Glomerular visceral epithelial cell (primary cell): ENCODE data around the gene MTCP1.
A peak's percentile ranks its signal among the peaks of the same experiment; 100 is the strongest.

Experiments
- DNase-seq: peaks from one replicate; pipeline ENCODE4 v3.0.0-alpha.2; 2016; ENCODE audit errors: extremely low spot score

The MTCP1 gene

GRCh38 chrX:155070975-155071693 is at the start of gene MTCP1, which contains the start of the genes BRCC3 and CMC4:
MTCP1 (minus strand) TSS chrX:155071136; CDS start chrX:155066010, 5,126 bp downstream.
BRCC3 (plus strand) TSS chrX:155071508; CDS start chrX:155071528, 20 bp downstream.
CMC4 (minus strand) TSS chrX:155071136; CDS start chrX:155064023, 7,113 bp downstream.
- peak; percentile 86 for DNase-seq

GRCh38 chrX:155115174-155115819 is 44.4 kb upstream of the MTCP1 start:
- no peak for DNase-seq

DNA sequence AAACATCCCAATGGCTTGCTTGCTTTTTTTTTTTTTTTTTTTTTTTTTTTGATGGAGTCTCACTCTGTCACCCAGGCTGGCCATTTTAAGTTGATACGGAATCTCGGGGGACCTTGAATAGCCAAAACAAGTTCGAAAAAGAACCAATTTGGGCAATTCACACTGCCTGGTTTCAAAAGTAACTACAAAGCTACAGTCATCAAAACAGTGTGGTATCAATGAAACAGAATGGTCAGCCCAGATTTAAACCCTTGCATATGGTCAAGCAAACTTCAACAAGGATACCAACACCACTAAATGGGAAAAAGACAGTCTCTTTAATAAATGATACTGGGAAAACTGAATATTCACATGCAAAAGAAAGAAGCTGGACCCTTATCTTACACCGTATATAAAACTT is 42.2 kb upstream of the MTCP1 start:
- no peak for DNase-seq

- no peak for DNase-seq
Observed at GRCh38 chrX:155112171-155112570, 41.2 kb upstream of the MTCP1 start.

GRCh38 chrX:155108427-155108826 is 37.5 kb upstream of the MTCP1 start:
- no peak for DNase-seq

- no peak for DNase-seq
Observed at GRCh38 chrX:155105919-155106318, 35.0 kb upstream of the MTCP1 start.

- DNase-seq: peak; percentile 2
Observed at GRCh38 chrX:155094468-155095061, 23.6 kb upstream of the MTCP1 start.

GRCh38 chrX:155086961-155087735 is 16.2 kb upstream of the MTCP1 start:
- DNase-seq: no peak

GRCh38 chrX:155086202-155086840 is 15.4 kb upstream of the MTCP1 start:
- peak; percentile 16 for DNase-seq

GRCh38 chrX:155071694-155072280 is 851 bp upstream of the MTCP1 start:
- DNase-seq: peak; percentile 11

- DNase-seq: no peak
Observed at GRCh38 chrX:155070663-155070974, 317 bp downstream of the MTCP1 start.

DNA sequence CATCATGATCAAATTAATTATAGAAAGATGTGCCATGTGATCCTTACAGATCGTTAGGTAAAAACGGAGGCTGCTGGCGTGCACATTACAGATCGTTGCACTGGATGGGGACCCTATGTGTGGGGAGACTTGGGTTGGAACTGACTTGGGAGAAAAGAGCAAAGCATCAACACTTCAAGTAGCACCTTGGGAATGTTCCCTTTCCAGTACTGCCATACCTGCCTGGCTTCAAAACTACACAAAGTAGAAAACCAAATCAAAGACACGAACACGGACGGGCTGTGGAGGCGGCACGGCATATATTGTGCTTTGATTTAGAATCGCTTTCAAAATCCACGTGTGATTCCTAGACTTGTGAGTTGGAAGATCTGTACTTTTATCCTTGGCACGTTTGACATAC is 898 bp downstream of the MTCP1 start:
- DNase-seq: no peak

DNA sequence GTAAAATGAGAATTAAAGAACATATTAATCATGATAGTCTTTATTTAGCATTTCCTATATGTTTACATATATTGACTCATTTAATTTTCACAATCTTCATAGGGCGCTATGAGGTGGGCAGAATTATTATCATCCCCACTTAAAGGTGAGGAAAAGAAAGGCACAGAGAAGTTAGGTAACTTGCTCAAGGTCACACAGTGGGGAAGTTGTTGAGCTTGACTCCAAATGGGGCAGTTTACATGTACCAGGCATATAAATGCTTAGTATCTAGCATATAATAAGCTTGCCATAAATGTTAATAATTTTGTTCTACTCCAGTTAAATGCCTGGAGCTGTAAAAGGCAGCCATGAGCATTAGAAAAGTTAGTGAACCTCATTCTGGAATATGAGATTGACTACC is 1.5 kb downstream of the MTCP1 start:
- no peak for DNase-seq

GRCh38 chrX:155068165-155068564 is 2.8 kb downstream of the MTCP1 start:
- DNase-seq: peak; percentile 54

- peak; percentile 27 for DNase-seq
Observed at GRCh38 chrX:155065035-155065734, 5.8 kb downstream of the MTCP1 start.

- DNase-seq: no peak
Observed at GRCh38 chrX:155061760-155062159, 9.2 kb downstream of the MTCP1 start.

GRCh38 chrX:155056877-155057792 is 13.8 kb downstream of the MTCP1 start:
- peak; percentile 66 for DNase-seq

DNA sequence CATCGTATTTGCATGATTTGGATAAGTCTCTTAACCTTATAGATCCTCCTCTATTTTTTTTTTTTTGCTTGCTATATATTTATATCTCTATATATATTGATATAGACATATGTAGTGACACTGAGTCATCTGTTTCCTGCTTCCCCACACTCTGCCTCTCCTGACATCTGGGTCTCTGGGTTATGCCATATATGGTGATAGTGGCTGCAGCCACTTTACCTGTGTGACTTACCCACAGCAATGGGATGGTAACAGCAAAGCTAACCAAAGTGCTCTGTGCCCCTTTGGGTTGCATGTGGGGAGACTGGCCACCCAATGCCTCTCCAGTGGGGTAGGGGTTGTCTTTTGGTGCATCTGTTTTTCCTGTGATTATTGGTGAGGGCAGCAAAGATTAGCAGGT is 14.5 kb downstream of the MTCP1 start:
- DNase-seq: no peak

GRCh38 chrX:155055494-155055893 is 15.4 kb downstream of the MTCP1 start:
- no peak for DNase-seq

GRCh38 chrX:155054255-155054654 is 16.7 kb downstream of the MTCP1 start:
- no peak for DNase-seq
